Embryonic facial prominence (tissue), 1 donor: ENCODE results near the gene ECEL1.
"Not testable (repeated sequence)": the region's sequence is repeated elsewhere in the genome, so short reads cannot be mapped to it uniquely, and the experiment has no call there.

Experiments
- DNase-seq: peaks from one replicate; pipeline ENCODE4 v3.0.0-alpha.2; 2016; ENCODE audit errors: extremely low spot score

ECEL1 gene

GRCh38 chr2:232487385-232488096 is at the start of gene ECEL1:
ECEL1 (minus strand) TSS chr2:232487834; CDS start chr2:232486653, 1,181 bp downstream.
- no peak for DNase-seq

- no peak for DNase-seq
Observed at GRCh38 chr2:232537079-232537478, 49.4 kb upstream of the ECEL1 start.

GRCh38 chr2:232535761-232536530 is 48.3 kb upstream of the ECEL1 start:
- DNase-seq = no peak

- DNase-seq = no peak
Observed at GRCh38 chr2:232534940-232535651, 47.5 kb upstream of the ECEL1 start.

GRCh38 chr2:232533944-232534710 is 46.5 kb upstream of the ECEL1 start:
- DNase-seq = no peak

GRCh38 chr2:232532821-232533220 is 45.2 kb upstream of the ECEL1 start:
- DNase-seq = not testable (repeated sequence)

GRCh38 chr2:232532419-232532818 is 44.8 kb upstream of the ECEL1 start:
- DNase-seq = no peak

GRCh38 chr2:232530626-232531260 is 43.1 kb upstream of the ECEL1 start:
- DNase-seq = no peak

- no peak for DNase-seq
Observed at GRCh38 chr2:232529806-232530547, 42.3 kb upstream of the ECEL1 start.

GRCh38 chr2:232528746-232529460 is 41.3 kb upstream of the ECEL1 start:
- no peak for DNase-seq

- no peak for DNase-seq
Observed at GRCh38 chr2:232527905-232528470, 40.4 kb upstream of the ECEL1 start.

- no peak for DNase-seq
Observed at GRCh38 chr2:232526372-232526941, 38.8 kb upstream of the ECEL1 start.

GRCh38 chr2:232525791-232526371 is 38.2 kb upstream of the ECEL1 start, which contains the start of gene CHRND:
CHRND (plus strand) TSS chr2:232526160; CDS start chr2:232526216, 56 bp downstream.
- no peak for DNase-seq

- DNase-seq = no peak
Observed at GRCh38 chr2:232525199-232525598, 37.6 kb upstream of the ECEL1 start.

- DNase-seq = no peak
Observed at GRCh38 chr2:232524771-232525170, 37.1 kb upstream of the ECEL1 start.

GRCh38 chr2:232523682-232524597 is 36.3 kb upstream of the ECEL1 start:
- no peak for DNase-seq

- DNase-seq = no peak
Observed at GRCh38 chr2:232523402-232523681, 35.7 kb upstream of the ECEL1 start.
